Activated CD8-positive, alpha-beta T cell treated with anti-CD3 and anti-CD28 coated beads for 36 hours (primary cell): Measurements from ENCODE around the gene ELN. TPM values are rescaled to one million over a fixed set of nuclear protein-coding genes. Genes with fewer than 3 reads are reported as not detected.

Experiments used
- ATAC-seq: fragments of 200-7000 bp; cut with Tn5 transposase; one replicate; pipeline ENCODE4 v1.10.0; 2021; ENCODE audit warnings: mild to moderate bottlenecking, moderate library complexity
- CTCF ChIA-PET: fragments of 350-600 bp; sonication (Branson Sonifier 250); formaldehyde crosslinking; loops from one replicate; lab custom pipeline; 2021; ENCODE audit warnings: antibody characterized with exemption; lab: Charles Lee
- POLR2A ChIA-PET: fragments of 350-600 bp; sonication (Branson Sonifier 250); formaldehyde crosslinking; loops from one replicate; lab custom pipeline; 2021; ENCODE audit warnings: antibody characterized with exemption; lab: Charles Lee
- DNase-seq: peaks from one replicate; pipeline ENCODE4 v3.0.0-alpha.2; 2020
- H3K27ac Mint-ChIP-seq: one replicate; pipeline ENCODE4 v1.8.0; 2021; ENCODE audit warnings: mild to moderate bottlenecking, mixed read lengths
- H3K27me3 Mint-ChIP-seq: one replicate; pipeline ENCODE4 v1.8.0; 2021; ENCODE audit warnings: mixed read lengths
- H3K36me3 Mint-ChIP-seq: one replicate; pipeline ENCODE4 v1.8.0; 2021; ENCODE audit warnings: low read depth, mixed read lengths
- H3K4me1 Mint-ChIP-seq: one replicate; pipeline ENCODE4 v1.8.0; 2021; ENCODE audit warnings: low read depth, mixed read lengths
- H3K4me3 Mint-ChIP-seq: one replicate; pipeline ENCODE4 v1.8.0; 2021; ENCODE audit warnings: mild to moderate bottlenecking, moderate library complexity, mixed read lengths
- H3K9me3 Mint-ChIP-seq: one replicate; pipeline ENCODE4 v1.8.0; 2021; ENCODE audit warnings: mixed read lengths
- intact Hi-C: fragments of 100-400 bp; cut with micrococcal nuclease; formaldehyde crosslinking; loops from one replicate; pipeline ENCODE4 v1.10.0; 2022
- total RNA-seq, 2 experiments: library from RNA; stranded (reverse); gene quantifications; one replicate each; pipeline ENCODE4 v1.2.3, GENCODE V29; 2021
- TF ChIP-seq, protein P1 (sequence below): fragments of 200-600 bp; IDR thresholded peaks from one replicate; pipeline ENCODE4 v1.8.0; 2022; ENCODE audit warnings: antibody characterized with exemption, mild to moderate bottlenecking

ELN gene
- total RNA-seq, 2 experiments from 2014 or later: not detected

DNA sequence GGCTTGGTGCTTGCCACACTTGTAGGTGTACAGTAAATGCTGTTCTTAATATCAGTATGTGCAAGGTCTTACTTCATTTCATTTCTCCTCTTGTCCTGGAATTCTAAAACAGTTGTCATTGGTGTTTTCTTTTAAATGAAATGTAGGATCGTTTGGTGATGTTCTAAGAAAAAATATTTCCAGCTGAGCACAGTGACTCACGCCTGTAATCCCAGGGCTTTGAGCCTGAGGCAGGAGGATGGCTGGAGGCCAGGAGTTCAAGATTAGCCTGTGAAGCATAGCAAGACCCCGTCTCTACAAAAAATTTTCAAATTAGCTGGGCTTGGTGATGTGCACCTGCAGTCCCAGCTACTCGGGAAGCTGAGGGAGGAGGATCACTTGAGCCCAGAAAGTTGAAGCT, 32.6 kb upstream of the ELN start:
- CTCF ChIA-PET: no interaction called here

DNA sequence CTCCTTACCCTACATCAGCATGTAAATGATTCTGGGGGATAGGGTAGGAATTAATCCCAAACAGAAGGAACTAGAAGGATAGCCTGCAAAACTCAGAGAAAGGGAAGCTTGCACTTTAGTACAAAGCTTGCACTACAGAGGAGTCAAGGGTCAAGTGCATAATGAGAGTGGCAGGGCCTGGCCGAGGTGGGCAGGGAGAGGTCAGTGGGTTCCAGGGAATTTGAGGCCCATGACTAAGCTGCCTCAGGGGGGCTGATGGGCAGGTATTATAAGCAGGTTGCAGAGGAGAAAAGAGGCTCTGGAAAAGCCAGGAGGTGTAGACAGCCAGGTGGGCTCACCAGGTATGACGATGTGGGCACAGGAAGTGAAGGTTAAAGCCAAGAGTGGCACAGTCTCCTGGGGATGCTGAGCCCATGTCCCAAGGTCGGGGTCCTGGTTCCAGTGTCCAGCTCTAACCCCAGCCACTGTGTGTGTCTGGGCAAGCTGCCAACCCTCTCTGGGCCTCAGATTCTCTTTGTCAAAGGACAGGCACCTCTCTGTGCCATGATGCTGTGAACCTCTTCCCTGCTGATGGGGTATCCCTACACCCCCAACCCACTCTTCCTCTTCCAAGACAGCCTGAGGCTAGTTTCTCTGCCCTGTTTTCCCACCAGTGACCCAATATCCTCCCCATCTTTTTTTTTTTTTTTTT, 32.0 kb upstream of the ELN start:
- intact Hi-C loops: no loop called here
- no peak for ATAC-seq
- no peaks in the 10 kb centered on the region for H3K36me3 Mint-ChIP-seq
- H3K9me3 Mint-ChIP-seq: peaks cover 15% of the 10 kb centered on the region
- TF ChIP-seq, protein P1, sequence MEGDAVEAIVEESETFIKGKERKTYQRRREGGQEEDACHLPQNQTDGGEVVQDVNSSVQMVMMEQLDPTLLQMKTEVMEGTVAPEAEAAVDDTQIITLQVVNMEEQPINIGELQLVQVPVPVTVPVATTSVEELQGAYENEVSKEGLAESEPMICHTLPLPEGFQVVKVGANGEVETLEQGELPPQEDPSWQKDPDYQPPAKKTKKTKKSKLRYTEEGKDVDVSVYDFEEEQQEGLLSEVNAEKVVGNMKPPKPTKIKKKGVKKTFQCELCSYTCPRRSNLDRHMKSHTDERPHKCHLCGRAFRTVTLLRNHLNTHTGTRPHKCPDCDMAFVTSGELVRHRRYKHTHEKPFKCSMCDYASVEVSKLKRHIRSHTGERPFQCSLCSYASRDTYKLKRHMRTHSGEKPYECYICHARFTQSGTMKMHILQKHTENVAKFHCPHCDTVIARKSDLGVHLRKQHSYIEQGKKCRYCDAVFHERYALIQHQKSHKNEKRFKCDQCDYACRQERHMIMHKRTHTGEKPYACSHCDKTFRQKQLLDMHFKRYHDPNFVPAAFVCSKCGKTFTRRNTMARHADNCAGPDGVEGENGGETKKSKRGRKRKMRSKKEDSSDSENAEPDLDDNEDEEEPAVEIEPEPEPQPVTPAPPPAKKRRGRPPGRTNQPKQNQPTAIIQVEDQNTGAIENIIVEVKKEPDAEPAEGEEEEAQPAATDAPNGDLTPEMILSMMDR: no peak
- CTCF ChIA-PET: no interaction called here
- POLR2A ChIA-PET: no interaction called here
- peaks cover 11% of the 10 kb centered on the region for H3K27me3 Mint-ChIP-seq
- H3K27ac Mint-ChIP-seq: no peak overlapping the region
- H3K4me3 Mint-ChIP-seq: no peak overlapping the region
- DNase-seq: no peak
- H3K4me1 Mint-ChIP-seq: no peaks in the 10 kb centered on the region

More for the DNA sequence above, 32.6 kb upstream of the ELN start:
- no peak for DNase-seq
- TF ChIP-seq, protein P1: no peak
- H3K27ac Mint-ChIP-seq: no peak overlapping the region
- H3K4me1 Mint-ChIP-seq: no peaks in the 10 kb centered on the region
- peaks cover 15% of the 10 kb centered on the region for H3K9me3 Mint-ChIP-seq
- POLR2A ChIA-PET: no interaction called here
- H3K4me3 Mint-ChIP-seq: no peak overlapping the region
- H3K36me3 Mint-ChIP-seq: no peaks in the 10 kb centered on the region
- ATAC-seq: no peak
- intact Hi-C loops: no loop called here
- peaks cover 11% of the 10 kb centered on the region for H3K27me3 Mint-ChIP-seq

DNA sequence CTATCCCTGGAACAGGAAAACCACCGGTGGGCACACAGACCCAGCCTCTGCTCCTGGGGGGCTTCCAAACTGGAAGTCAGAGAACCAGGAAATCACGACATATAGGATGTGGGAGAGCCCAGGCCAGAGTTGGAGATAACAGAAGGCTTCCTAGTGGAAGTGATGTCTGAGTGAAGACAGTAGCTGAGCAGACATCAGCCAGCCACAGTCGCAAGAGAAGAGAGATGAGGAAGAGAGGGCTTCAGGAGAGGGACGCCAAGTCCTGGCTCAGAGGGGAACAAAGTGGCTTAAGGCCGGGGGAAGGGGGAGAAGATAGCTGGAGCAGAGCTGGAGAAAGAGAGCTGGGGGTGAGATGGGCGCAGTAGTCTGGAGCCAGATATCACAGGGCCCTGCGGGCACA, 30.9 kb upstream of the ELN start:
- Mint-ChIP-seq H3K27ac (no peak overlapping the region), H3K36me3 (no peaks in the 10 kb centered on the region), H3K4me1 (no peaks in the 10 kb centered on the region), H3K9me3 (peaks cover 15% of the 10 kb centered on the region), H3K27me3 (peaks cover 12% of the 10 kb centered on the region), H3K4me3 (no peak overlapping the region)
- ChIA-PET POLR2A (no interaction called here), CTCF (interaction anchor here (0.7 kb wide), 1 partner anchor 30 kb away, joined by 3 read pairs; no protein-coding TSS in a partner anchor)
- ATAC-seq (no peak), DNase-seq (no peak)
- intact Hi-C loops: no loop called here
- TF ChIP-seq, protein P1: no peak

DNA sequence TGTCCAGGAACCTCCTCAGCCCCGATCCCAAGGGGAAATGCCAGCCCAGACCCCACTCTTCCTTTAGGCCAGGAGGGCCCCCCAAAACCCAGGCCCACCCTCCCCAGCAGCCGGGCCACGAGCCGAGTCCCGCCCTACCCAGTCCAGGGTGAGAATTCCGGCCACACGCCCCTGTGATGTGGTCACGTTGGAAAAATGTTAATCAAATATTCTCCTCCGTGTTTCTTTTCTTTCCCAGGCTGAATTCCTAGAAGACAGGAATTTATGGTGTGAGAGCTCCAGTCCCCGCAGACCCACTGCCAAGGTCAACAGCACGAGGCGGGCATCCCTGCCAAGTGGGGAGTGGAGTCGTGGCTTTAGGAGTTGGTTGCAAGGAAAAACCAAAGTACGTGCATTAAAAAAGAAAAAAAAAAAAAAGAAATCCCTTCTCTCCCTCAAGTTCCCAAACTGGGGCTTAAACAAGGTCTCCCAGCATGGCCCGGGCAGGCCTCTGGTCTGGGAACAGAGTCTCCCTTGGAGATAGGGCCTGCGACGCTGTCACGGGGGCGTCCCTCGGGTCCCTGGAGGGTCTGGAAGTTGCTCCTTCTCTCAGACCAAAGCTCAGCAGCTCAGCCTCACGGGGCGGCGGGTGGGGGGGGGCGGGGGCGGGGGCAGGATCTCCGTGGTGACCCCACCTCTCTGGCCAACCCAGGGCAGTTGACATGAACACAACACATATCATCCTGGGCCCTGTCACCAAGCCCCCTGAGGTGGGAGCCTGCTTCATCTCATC, 28.1 kb upstream of the ELN start:
- intact Hi-C loops: no loop called here
- peaks cover 5% of the 10 kb centered on the region for H3K4me1 Mint-ChIP-seq
- TF ChIP-seq, protein P1: no peak
- POLR2A ChIA-PET: no interaction called here
- peaks cover 7% of the 10 kb centered on the region for H3K9me3 Mint-ChIP-seq
- CTCF ChIA-PET: no interaction called here
- peaks cover 12% of the 10 kb centered on the region for H3K27me3 Mint-ChIP-seq
- H3K27ac Mint-ChIP-seq: no peak overlapping the region
- no peaks in the 10 kb centered on the region for H3K36me3 Mint-ChIP-seq
- DNase-seq (no peak), ATAC-seq (no peak)
- no peak overlapping the region for H3K4me3 Mint-ChIP-seq
